Activated CD8-positive, alpha-beta memory T cell treated with anti-CD3 and anti-CD28 coated beads, Interleukin-2, amount 50 U/mL, for 1 hour (primary cell): ENCODE measurements around the gene PRTG.
"Not testable (repeated sequence)": the region's sequence is repeated elsewhere in the genome, so short reads cannot be mapped to it uniquely, and the experiment has no call there.

Experiments used
- DNase-seq: peaks from one replicate; pipeline ENCODE4 v3.0.0-alpha.2; 2020; ENCODE audit errors: extremely low read depth

The PRTG gene

GRCh38 chr15:55742927-55743728, at the start of gene PRTG:
PRTG (minus strand) TSS chr15:55743152; CDS start chr15:55742931, 221 bp downstream.
- DNase-seq, result no peak

GRCh38 chr15:55791551-55792400, 48.8 kb upstream of the PRTG start:
- no peak for DNase-seq

GRCh38 chr15:55789066-55789660, 46.2 kb upstream of the PRTG start:
- no peak for DNase-seq

GRCh38 chr15:55786341-55786740, 43.4 kb upstream of the PRTG start:
- DNase-seq, result no peak

GRCh38 chr15:55785593-55785992, 42.6 kb upstream of the PRTG start:
- not testable (repeated sequence) for DNase-seq

- no peak for DNase-seq
These were observed 41.3 kb upstream of the PRTG start for GRCh38 chr15:55784286-55784685.

- DNase-seq, result no peak
These were observed 39.9 kb upstream of the PRTG start for GRCh38 chr15:55782901-55783300.

GRCh38 chr15:55780292-55780691, 37.3 kb upstream of the PRTG start:
- no peak for DNase-seq

GRCh38 chr15:55778932-55779331, 36.0 kb upstream of the PRTG start:
- no peak for DNase-seq

- DNase-seq, result no peak
These were observed 32.4 kb upstream of the PRTG start for GRCh38 chr15:55775316-55775715.

- DNase-seq, result no peak
These were observed 31.4 kb upstream of the PRTG start for GRCh38 chr15:55774113-55774970.

- no peak for DNase-seq
These were observed 27.9 kb upstream of the PRTG start for GRCh38 chr15:55770806-55771205.

- no peak for DNase-seq
These were observed 27.3 kb upstream of the PRTG start for GRCh38 chr15:55770261-55770660.

- DNase-seq, result no peak
These were observed 25.8 kb upstream of the PRTG start for GRCh38 chr15:55768670-55769185.

GRCh38 chr15:55766676-55767075, 23.7 kb upstream of the PRTG start:
- DNase-seq, result no peak

- no peak for DNase-seq
These were observed 21.4 kb upstream of the PRTG start for GRCh38 chr15:55764398-55764797.

GRCh38 chr15:55758580-55758986, 15.6 kb upstream of the PRTG start:
- DNase-seq, result no peak

GRCh38 chr15:55753433-55753832, 10.5 kb upstream of the PRTG start:
- not testable (repeated sequence) for DNase-seq

- no peak for DNase-seq
These were observed 7.8 kb upstream of the PRTG start for GRCh38 chr15:55750706-55751105.

GRCh38 chr15:55743729-55744655, 1.0 kb upstream of the PRTG start:
- no peak for DNase-seq
